ENCODE measurements around the gene NDUFA12.

The NDUFA12 gene

DNA sequence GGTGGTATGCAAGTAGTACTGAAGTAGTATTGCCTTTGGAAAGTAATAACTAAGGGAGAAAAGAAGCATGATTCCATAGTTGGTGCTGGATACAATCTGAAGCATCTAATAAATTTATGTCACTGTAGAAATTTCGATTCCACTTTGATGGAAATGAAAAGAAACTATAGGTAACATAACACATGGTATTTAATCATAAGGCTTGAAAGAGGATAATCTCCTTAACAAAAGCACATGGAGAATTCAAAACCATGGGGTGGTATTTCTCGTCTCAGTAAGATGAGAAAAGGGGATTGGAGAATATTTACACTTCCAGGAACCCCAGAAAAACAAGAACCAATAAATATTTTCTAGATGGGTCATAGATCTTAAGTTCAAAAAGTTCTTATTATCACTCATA, 72.7 kb downstream of the NDUFA12 start:
- no peak for DNase-seq

DNA sequence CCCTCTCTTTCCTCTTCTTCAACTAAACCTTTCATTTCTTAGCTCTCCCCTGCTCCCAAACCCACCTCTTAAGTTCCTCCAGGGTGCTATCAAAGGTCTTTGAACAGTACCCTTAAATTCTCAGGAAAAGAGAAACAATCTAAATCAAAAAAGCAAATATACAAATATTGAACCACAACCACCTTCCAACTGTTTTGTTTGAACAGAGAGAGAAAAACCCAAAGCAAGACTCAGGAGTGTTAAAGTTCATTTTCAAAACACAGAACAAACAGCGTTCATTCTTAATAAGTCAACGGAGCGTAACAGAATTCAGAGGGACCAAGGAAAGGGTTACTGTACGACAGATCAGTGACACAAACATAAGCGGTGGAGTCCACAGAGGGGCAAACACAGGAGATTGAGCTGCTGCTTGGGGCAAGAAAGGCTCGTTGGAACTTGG, 73.3 kb downstream of the NDUFA12 start:
- DNase-seq, result no peak

DNA sequence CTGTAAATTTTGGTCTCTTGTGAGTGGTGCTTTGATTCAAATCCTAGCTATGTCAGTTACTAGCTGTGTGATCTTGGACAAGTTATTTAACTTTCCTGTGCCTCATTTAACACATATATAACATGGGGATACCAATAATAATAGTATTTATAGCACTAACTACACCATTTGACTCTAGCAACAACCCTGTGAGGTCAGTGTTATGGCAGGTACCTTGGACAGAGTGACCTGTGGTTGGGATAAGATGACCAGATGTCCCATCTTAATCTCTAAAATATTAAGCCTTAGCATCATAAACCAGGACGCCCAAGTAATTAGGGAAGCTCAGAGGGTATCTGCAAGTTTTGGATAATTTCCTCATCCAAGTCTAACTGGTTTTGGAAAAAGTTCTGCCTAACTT, 73.7 kb downstream of the NDUFA12 start:
- DNase-seq, result no peak

DNA sequence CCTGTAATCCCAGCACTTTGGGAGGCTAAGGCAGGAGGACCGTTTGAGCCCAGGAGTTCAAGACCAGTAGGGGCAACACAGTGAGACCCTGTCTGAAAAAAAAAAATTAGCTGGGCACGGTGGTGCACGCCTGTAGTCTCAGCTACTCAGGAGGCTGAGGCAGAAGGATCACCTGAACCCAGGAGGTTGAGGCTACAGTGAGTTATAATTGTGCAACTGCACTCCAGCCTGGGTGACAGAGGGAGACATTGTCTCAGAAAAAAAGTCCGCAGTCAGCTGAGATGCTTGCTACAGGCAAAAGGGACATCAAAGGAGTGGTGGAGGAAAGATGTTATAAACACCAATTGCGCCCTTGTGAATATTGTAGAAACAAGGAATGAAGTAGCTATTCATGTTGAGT, 77.8 kb downstream of the NDUFA12 start:
- DNase-seq, result no peak

DNA sequence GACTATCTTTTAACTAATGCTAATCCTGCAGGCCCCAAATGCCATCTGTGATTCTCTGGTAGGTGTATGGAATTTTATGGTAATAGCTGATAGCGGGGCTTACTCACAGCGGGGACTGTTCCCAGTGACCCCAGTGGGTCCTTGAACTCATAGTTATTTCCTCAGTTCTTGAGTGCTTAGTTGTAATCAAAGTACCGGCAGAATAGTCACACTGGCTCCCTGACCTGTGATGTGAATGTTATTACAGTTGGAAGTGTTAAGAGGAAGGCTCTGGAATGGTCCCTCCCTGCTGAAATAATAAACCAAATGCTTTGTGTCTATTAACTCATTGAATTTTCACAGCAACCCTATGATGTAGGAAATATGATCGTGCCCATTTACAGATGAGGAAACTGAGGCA, 78.3 kb downstream of the NDUFA12 start:
- no peak for DNase-seq

DNA sequence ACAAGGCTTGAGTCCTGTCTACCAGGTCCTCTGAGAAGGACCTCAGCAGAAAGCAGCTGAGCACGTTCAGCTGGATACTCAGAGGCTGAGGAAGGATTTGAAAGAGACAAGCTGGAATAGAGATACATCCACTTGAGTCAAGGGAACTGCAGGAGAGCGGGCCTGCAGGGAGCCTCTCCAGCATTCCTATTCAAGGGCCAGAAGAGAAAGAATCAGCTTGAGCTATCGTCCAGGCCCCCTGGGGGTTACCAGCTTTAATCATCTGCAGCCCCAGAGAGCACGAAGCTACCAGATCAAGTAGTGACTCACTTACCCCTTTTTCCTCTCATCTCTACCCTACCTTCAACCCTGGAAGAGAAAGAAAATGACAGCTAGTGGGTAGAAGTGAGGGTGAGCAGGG, 80.9 kb downstream of the NDUFA12 start:
- DNase-seq, result no peak

Data from activated CD4-positive, alpha-beta T cell treated with anti-CD3 and anti-CD28 coated beads for 48 hours (primary cell).